Prostate gland (tissue), 2 donors: ENCODE results near the gene SOBP.

ENCODE experiments used
- CTCF ChIP-seq, 4 experiments: fragments of 200-600 bp in 2 of 4; fragments of 450-650 bp in 2 of 4; sonication (generic) in 2 of 4; IDR thresholded peaks; 1 replicate in 3 of 4; 2 replicates in 1 of 4; pipeline ENCODE4 v1.5.1; 2016 to 2019; ENCODE audit warnings: antibody characterized with exemption in 4 of 4, mild to moderate bottlenecking in 2 of 4, moderate library complexity in 2 of 4
- POLR2A ChIP-seq: fragments of 450-650 bp; IDR thresholded peaks from one replicate; pipeline ENCODE4 v1.6.1; 2016; ENCODE audit warnings: antibody characterized with exemption, mild to moderate bottlenecking
- POLR2AphosphoS5 ChIP-seq: sonication (generic); formaldehyde crosslinking; IDR thresholded peaks from one replicate; pipeline ENCODE4 v1.6.1; 2017; ENCODE audit warnings: antibody characterized with exemption

- TF ChIP-seq CTCF (IDR thresholded peaks at IDR 0.05) = no peak
- no peak for TF ChIP-seq POLR2A
- no peak for TF ChIP-seq POLR2AphosphoS5
Observed at GRCh38 chr6:107447663-107448216, 42.2 kb upstream of the SOBP start.
